Measurements from ENCODE around the gene CAMKMT.

CAMKMT gene

DNA sequence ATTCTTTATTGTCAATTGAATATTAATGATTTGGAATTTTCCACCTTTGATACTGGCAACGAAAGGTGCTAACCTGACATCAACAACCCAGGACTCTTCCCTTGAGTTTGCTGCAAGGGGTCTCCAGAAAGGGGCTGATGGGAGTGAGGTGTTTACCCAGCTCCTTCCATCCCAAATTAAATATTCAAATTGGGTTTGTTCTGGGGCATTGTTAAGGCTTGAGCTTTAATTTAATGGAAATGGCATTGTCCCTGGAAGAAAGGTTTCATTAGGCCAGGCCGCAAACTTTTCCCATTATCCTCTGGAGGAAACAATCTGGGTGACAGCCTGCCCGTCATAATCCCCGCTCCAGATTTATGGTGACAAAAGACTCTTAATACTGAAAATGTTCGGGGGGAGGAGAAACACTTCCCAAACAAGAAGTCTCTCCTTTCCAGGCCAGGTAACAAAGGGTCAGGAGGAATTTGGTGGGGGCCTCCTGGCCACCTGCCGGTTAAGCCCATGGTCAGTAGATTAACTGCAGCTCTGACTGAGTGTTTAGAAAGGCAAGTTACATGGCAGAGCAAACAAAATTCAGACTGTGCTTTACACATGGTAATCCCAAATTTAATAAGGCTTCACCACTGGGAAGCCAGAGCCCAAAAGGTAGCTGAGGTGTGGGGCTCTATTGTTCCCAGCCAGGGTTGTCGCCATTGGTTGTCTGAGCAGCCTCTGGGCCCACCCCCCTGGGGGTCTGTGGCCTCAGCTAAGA, 428.4 kb downstream of the CAMKMT start:
- H3K4me3 ChIP-seq (ENCODE audit: low read length), result no peak overlapping the region
- no peak overlapping the region for H3K9ac ChIP-seq (ENCODE audit: low read length)
- H3K9me2 ChIP-seq (replicated peaks; ENCODE audit: insufficient read depth, low read length), result no peaks in the 10 kb centered on the region
- H3K79me2 ChIP-seq (ENCODE audit: low read length), result no peaks in the 10 kb centered on the region
- no peaks in the 10 kb centered on the region for H3K4me1 ChIP-seq (ENCODE audit: low read length)
- H3K4me2 ChIP-seq (ENCODE audit: low read depth, low read length), result no peak overlapping the region
- TF ChIP-seq, protein P1, sequence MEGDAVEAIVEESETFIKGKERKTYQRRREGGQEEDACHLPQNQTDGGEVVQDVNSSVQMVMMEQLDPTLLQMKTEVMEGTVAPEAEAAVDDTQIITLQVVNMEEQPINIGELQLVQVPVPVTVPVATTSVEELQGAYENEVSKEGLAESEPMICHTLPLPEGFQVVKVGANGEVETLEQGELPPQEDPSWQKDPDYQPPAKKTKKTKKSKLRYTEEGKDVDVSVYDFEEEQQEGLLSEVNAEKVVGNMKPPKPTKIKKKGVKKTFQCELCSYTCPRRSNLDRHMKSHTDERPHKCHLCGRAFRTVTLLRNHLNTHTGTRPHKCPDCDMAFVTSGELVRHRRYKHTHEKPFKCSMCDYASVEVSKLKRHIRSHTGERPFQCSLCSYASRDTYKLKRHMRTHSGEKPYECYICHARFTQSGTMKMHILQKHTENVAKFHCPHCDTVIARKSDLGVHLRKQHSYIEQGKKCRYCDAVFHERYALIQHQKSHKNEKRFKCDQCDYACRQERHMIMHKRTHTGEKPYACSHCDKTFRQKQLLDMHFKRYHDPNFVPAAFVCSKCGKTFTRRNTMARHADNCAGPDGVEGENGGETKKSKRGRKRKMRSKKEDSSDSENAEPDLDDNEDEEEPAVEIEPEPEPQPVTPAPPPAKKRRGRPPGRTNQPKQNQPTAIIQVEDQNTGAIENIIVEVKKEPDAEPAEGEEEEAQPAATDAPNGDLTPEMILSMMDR (IDR thresholded peaks at IDR 0.05; ENCODE audit: low read length), result no peak
- TF ChIP-seq EZH2 (optimal IDR thresholded peaks at IDR 0.05; ENCODE audit: low read depth, low read length), result no peak
- TF ChIP-seq EZH2phosphoT487 (IDR thresholded peaks at IDR 0.05; ENCODE audit: low read length), result no peak
- H3K27ac ChIP-seq (ENCODE audit: low read length), result no peak overlapping the region
- no peaks in the 10 kb centered on the region for H3K9me3 ChIP-seq (replicated peaks; ENCODE audit: insufficient read depth, low read length)
- H3K27me3 ChIP-seq (replicated peaks; ENCODE audit: insufficient read depth, low read length), result no peaks in the 10 kb centered on the region
- no peaks in the 10 kb centered on the region for H3K36me3 ChIP-seq (replicated peaks; ENCODE audit: insufficient read depth, low read length)
- no peak overlapping the region for H2AFZ ChIP-seq (ENCODE audit: low read length)
- H4K20me1 ChIP-seq (ENCODE audit: insufficient read depth, low read length), result no peaks in the 10 kb centered on the region
- DNase-seq, result no peak
- no peaks in the 10 kb centered on the region for H3F3A ChIP-seq (ENCODE audit: insufficient read depth, low read length)

DNA sequence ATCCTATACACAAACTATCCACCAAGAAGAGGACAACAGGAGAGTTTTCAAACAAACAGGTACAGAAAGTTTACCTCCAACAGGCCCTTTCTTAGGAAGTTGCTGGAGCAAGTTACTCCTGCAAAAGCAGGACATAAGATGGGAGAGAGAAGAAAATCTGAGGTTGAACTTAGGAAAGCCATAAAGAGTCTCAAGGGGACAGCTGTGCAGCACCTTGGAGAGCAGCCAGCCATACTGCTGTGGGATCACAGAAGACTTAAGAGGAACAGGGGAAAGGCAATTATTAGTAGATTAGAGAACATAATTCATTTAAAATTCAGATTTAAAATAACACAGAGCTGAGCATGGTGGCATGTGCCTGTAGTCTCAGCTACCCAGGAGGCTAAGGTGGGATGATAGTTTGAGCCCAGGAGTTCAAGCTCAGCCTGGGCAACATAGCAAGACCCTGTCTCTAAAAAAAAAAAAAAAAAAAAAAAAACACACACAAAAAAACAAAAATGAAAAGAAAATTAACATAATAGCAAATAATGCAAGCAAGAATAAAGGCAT, 431.6 kb downstream of the CAMKMT start:
- no peaks in the 10 kb centered on the region for H3K4me1 ChIP-seq (ENCODE audit: low read length)
- no peaks in the 10 kb centered on the region for H3K9me3 ChIP-seq (replicated peaks; ENCODE audit: insufficient read depth, low read length)
- H3K79me2 ChIP-seq (ENCODE audit: low read length), result no peaks in the 10 kb centered on the region
- peak; percentile 19 for DNase-seq
- H3K9ac ChIP-seq (ENCODE audit: low read length), result no peak overlapping the region
- no peaks in the 10 kb centered on the region for H3F3A ChIP-seq (ENCODE audit: insufficient read depth, low read length)
- no peaks in the 10 kb centered on the region for H3K36me3 ChIP-seq (replicated peaks; ENCODE audit: insufficient read depth, low read length)
- H3K4me2 ChIP-seq (ENCODE audit: low read depth, low read length), result no peak overlapping the region
- no peaks in the 10 kb centered on the region for H4K20me1 ChIP-seq (ENCODE audit: insufficient read depth, low read length)
- H2AFZ ChIP-seq (ENCODE audit: low read length), result no peak overlapping the region
- H3K9me2 ChIP-seq (replicated peaks; ENCODE audit: insufficient read depth, low read length), result no peaks in the 10 kb centered on the region
- no peak overlapping the region for H3K4me3 ChIP-seq (ENCODE audit: low read length)
- H3K27ac ChIP-seq (ENCODE audit: low read length), result no peak overlapping the region
- TF ChIP-seq, protein P1 (IDR thresholded peaks at IDR 0.05; ENCODE audit: low read length), result no peak
- no peak for TF ChIP-seq EZH2 (optimal IDR thresholded peaks at IDR 0.05; ENCODE audit: low read depth, low read length)
- no peak for TF ChIP-seq EZH2phosphoT487 (IDR thresholded peaks at IDR 0.05; ENCODE audit: low read length)
- no peaks in the 10 kb centered on the region for H3K27me3 ChIP-seq (replicated peaks; ENCODE audit: insufficient read depth, low read length)

DNA sequence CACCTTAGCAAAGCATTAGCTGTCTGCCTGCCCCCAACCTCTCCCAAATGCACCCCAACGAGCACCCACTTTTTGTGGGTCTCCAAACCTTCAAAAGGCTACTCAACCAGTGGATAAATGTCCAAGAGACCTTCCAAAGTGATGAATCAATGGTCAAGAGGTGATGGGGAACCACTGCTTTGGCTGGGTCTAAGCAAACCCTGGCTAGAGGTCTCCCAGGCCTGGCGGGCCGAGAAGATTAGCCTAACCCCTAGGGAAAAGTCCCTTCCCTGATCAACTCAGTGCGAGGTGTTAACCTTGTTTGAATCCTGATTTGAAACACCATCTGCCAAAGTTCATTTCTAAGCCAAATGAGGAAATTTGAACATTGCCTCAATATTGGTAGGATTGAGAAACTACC, 435.0 kb downstream of the CAMKMT start:
- Histone ChIP-seq H3K4me1 (ENCODE audit: low read length) (no peaks in the 10 kb centered on the region), H3F3A (ENCODE audit: insufficient read depth, low read length) (no peaks in the 10 kb centered on the region), H3K27ac (ENCODE audit: low read length) (no peak overlapping the region), H3K9me3 (replicated peaks; ENCODE audit: insufficient read depth, low read length) (no peaks in the 10 kb centered on the region), H4K20me1 (ENCODE audit: insufficient read depth, low read length) (no peaks in the 10 kb centered on the region), H3K4me3 (ENCODE audit: low read length) (no peak overlapping the region), H2AFZ (ENCODE audit: low read length) (no peak overlapping the region), H3K79me2 (ENCODE audit: low read length) (no peaks in the 10 kb centered on the region), H3K4me2 (ENCODE audit: low read depth, low read length) (no peak overlapping the region), H3K9me2 (replicated peaks; ENCODE audit: insufficient read depth, low read length) (no peaks in the 10 kb centered on the region), H3K27me3 (replicated peaks; ENCODE audit: insufficient read depth, low read length) (no peaks in the 10 kb centered on the region), H3K9ac (ENCODE audit: low read length) (no peak overlapping the region), H3K36me3 (replicated peaks; ENCODE audit: insufficient read depth, low read length) (no peaks in the 10 kb centered on the region)
- DNase-seq, result no peak
- TF ChIP-seq, protein P1 (IDR thresholded peaks at IDR 0.05; ENCODE audit: low read length), result no peak
- TF ChIP-seq EZH2 (optimal IDR thresholded peaks at IDR 0.05; ENCODE audit: low read depth, low read length), result no peak
- TF ChIP-seq EZH2phosphoT487 (IDR thresholded peaks at IDR 0.05; ENCODE audit: low read length), result no peak
